ENCODE data around the gene MAFB. TPM values are rescaled to one million over a fixed set of nuclear protein-coding genes. Genes with fewer than 3 reads are reported as not detected.

The MAFB gene
- total and polyA plus RNA-seq, 4 donors: 7.7 to 161 (median 41.3) TPM

DNA sequence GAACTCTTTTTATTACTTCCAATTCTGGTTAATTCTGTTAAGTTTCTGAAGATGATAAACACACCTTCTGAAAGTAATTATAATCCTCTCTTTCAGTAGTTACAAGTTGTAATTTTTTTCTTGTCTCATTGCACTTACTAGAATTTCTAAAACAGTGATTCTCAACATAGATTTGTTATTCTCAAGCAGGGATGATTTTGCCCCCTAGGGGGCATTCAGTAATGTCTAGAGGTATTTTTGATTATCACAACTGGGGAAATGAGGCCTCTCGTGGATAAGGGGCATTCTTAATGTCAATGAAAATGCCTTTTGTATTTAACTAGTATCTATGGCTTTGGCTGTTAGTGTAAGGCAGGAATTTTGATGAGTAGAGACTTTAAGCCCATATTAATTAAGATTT is 39.4 kb upstream of the MAFB start:
- DNase-seq: no peak
- H3K4me3 ChIP-seq: no peak overlapping the region
- no peak for ATAC-seq (ENCODE audit: insufficient read depth, low FRiP score)
- peaks cover 0 to 2% (median 0%) of the 10 kb centered on the region in 4 donors for H3K9me3 ChIP-seq (ENCODE audit: control insufficient read depth in 4 of 4, insufficient read depth in 3 of 4, low read length in 3 of 4)
- H3K27me3 ChIP-seq (ENCODE audit: control insufficient read depth in 3 of 3, insufficient read depth in 3 of 3, low read length in 2 of 3): no peaks in the 10 kb centered on the region
- 61 to 63% methylated on average over 1 of the region's 1 CpG for WGBS, 2 donors
- no peaks in the 10 kb centered on the region for H3K36me3 ChIP-seq (ENCODE audit: control insufficient read depth in 4 of 4, insufficient read depth in 4 of 4, low read length in 4 of 4)
- no peak overlapping the region for H3K9ac ChIP-seq (ENCODE audit: insufficient read depth in 1 of 2, low read length in 2 of 2)
- peaks cover 0 to 1% (median 0%) of the 10 kb centered on the region in 5 donors for H3K4me1 ChIP-seq (ENCODE audit: control insufficient read depth in 5 of 5, insufficient read depth in 5 of 5, low read length in 5 of 5)
- no peak for TF ChIP-seq CTCF (IDR thresholded peaks at IDR 0.05; ENCODE audit: control extremely low read depth, extremely low read depth)
- H3K27ac ChIP-seq (ENCODE audit: low read depth in 1 of 2, low read length in 1 of 2): no peak overlapping the region

DNA sequence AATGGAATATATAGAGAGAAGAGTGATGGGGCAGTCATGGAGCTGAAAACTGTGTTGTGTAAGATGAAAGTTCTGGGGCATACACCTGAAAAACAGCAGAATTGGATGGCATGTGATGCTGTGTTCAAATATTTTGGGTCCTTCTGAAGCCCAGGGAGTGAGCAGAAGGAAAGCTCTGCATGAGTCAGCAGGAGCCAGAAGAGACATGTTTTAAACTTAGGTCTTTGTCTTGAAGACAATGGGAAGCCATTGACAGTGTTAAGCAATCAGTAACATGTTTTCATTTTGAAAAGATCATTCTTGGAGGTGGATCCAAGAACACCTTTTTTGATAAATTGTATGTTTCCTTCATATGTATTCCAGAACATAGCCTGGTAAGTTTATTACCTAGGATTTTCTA is 38.9 kb upstream of the MAFB start:
- Histone ChIP-seq H3K27ac (ENCODE audit: low read depth in 1 of 2, low read length in 1 of 2) (no peak overlapping the region), H3K9ac (ENCODE audit: insufficient read depth in 1 of 2, low read length in 2 of 2) (no peak overlapping the region), H3K4me1 (ENCODE audit: control insufficient read depth in 5 of 5, insufficient read depth in 5 of 5, low read length in 5 of 5) (peaks cover 0 to 1% (median 0%) of the 10 kb centered on the region in 5 donors), H3K4me3 (no peak overlapping the region), H3K36me3 (ENCODE audit: control insufficient read depth in 4 of 4, insufficient read depth in 4 of 4, low read length in 4 of 4) (no peaks in the 10 kb centered on the region), H3K27me3 (ENCODE audit: control insufficient read depth in 3 of 3, insufficient read depth in 3 of 3, low read length in 2 of 3) (no peaks in the 10 kb centered on the region), H3K9me3 (ENCODE audit: control insufficient read depth in 4 of 4, insufficient read depth in 3 of 4, low read length in 3 of 4) (peaks cover 0 to 2% (median 0%) of the 10 kb centered on the region in 4 donors)
- no peak for DNase-seq
- TF ChIP-seq CTCF (IDR thresholded peaks at IDR 0.05; ENCODE audit: control extremely low read depth, extremely low read depth): no peak
- no peak for ATAC-seq (ENCODE audit: insufficient read depth, low FRiP score)

DNA sequence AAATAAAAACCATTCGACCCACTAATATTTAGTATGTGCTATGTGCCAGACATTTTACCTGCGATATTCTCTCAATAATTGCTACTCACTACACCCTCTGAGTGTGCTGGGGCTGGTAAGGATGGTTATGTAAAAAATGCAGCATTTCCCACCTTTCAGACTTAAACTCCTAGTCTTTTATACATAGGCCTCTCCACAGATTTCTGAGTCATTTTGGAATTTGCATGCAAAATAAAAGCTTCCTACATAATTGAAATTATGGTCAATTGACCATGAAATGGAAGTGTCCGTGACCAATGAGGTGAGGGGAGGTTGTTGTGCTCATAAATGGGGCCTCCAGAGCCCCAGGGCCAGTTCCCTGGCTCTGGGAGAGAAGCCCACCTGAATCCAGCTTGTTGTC is 37.7 kb upstream of the MAFB start:
- no peak overlapping the region for H3K27ac ChIP-seq (ENCODE audit: low read depth in 1 of 2, low read length in 1 of 2)
- no peak overlapping the region for H3K4me3 ChIP-seq
- ATAC-seq (ENCODE audit: insufficient read depth, low FRiP score) (no peak), DNase-seq (no peak)
- no peak for TF ChIP-seq CTCF (IDR thresholded peaks at IDR 0.05; ENCODE audit: control extremely low read depth, extremely low read depth)
- peaks cover 0 to 2% (median 0%) of the 10 kb centered on the region in 4 donors for H3K9me3 ChIP-seq (ENCODE audit: control insufficient read depth in 4 of 4, insufficient read depth in 3 of 4, low read length in 3 of 4)
- H3K4me1 ChIP-seq (ENCODE audit: control insufficient read depth in 5 of 5, insufficient read depth in 5 of 5, low read length in 5 of 5): peaks cover 0 to 1% (median 0%) of the 10 kb centered on the region in 5 donors
- H3K9ac ChIP-seq (ENCODE audit: insufficient read depth in 1 of 2, low read length in 2 of 2): no peak overlapping the region
- H3K27me3 ChIP-seq (ENCODE audit: control insufficient read depth in 3 of 3, insufficient read depth in 3 of 3, low read length in 2 of 3): no peaks in the 10 kb centered on the region
- H3K36me3 ChIP-seq (ENCODE audit: control insufficient read depth in 4 of 4, insufficient read depth in 4 of 4, low read length in 4 of 4): no peaks in the 10 kb centered on the region
- 74 to 92% methylated on average over 3 of the region's 3 CpGs for WGBS, 2 donors

- WGBS, 2 donors: 84 to 88% methylated on average over 7 of the region's 7 CpGs
- no peak overlapping the region for H3K4me3 ChIP-seq
- peak in 1 of 3 donors; percentile 12 for DNase-seq
- no peak for ATAC-seq (ENCODE audit: insufficient read depth, low FRiP score)
- peaks cover 0 to 1% (median 0%) of the 10 kb centered on the region in 5 donors for H3K4me1 ChIP-seq (ENCODE audit: control insufficient read depth in 5 of 5, insufficient read depth in 5 of 5, low read length in 5 of 5)
- no peak overlapping the region for H3K9ac ChIP-seq (ENCODE audit: insufficient read depth in 1 of 2, low read length in 2 of 2)
- H3K9me3 ChIP-seq (ENCODE audit: control insufficient read depth in 4 of 4, insufficient read depth in 3 of 4, low read length in 3 of 4): peaks cover 0 to 2% (median 0%) of the 10 kb centered on the region in 4 donors
- no peak overlapping the region for H3K27ac ChIP-seq (ENCODE audit: low read depth in 1 of 2, low read length in 1 of 2)
- H3K36me3 ChIP-seq (ENCODE audit: control insufficient read depth in 4 of 4, insufficient read depth in 4 of 4, low read length in 4 of 4): no peaks in the 10 kb centered on the region
- no peak for TF ChIP-seq CTCF (IDR thresholded peaks at IDR 0.05; ENCODE audit: control extremely low read depth, extremely low read depth)
- no peaks in the 10 kb centered on the region for H3K27me3 ChIP-seq (ENCODE audit: control insufficient read depth in 3 of 3, insufficient read depth in 3 of 3, low read length in 2 of 3)
Observed at GRCh38 chr20:40724566-40724965, 35.5 kb upstream of the MAFB start.
